ENCODE data around the gene SH3GLB2. TPM values are rescaled to one million over a fixed set of nuclear protein-coding genes. Genes with fewer than 3 reads are reported as not detected.

The SH3GLB2 gene
- polyA plus RNA-seq, 2 of the 4 experiments (the other 2 are of a cell fraction) = 28.3 to 42.6 TPM

GRCh38 chr9:129031514-129031913 lies 3.4 kb upstream of the SH3GLB2 start:
- CTCF ChIA-PET = interaction anchor here (0.6 to 1.9 kb wide), 6 partner anchors 24 to 854 kb away, joined by 3 to 7 read pairs (median 4); no protein-coding TSS in a partner anchor
- POLR2A ChIA-PET = no interaction called here

GRCh38 chr9:129030191-129030590 lies 2.1 kb upstream of the SH3GLB2 start:
- H3K9me3 ChIP-seq = no peaks in the 10 kb centered on the region
- H3K27ac ChIP-seq = no peak overlapping the region
- FAIRE-seq = no peak
- no peak for TF ChIP-seq HOXB13 (CRISPR knock-in tag; IDR thresholded peaks at IDR 0.05; ENCODE audit: low read depth)
- TF ChIP-seq ZFP36 (IDR thresholded peaks at IDR 0.05; ENCODE audit: borderline replicate concordance, partially characterized antibody) = no peak
- TF ChIP-seq SREBF2 (IDR thresholded peaks at IDR 0.05) = no peak
- no peak for TF ChIP-seq E2F6 (IDR thresholded peaks at IDR 0.05; ENCODE audit: borderline replicate concordance, low read depth)
- no peak for TF ChIP-seq BHLHE40 (IDR thresholded peaks at IDR 0.05; ENCODE audit: low read depth, low read length)
- TF ChIP-seq EP300 (IDR thresholded peaks at IDR 0.05) = no peak
- no peak for TF ChIP-seq ESRRA (IDR thresholded peaks at IDR 0.05; ENCODE audit: borderline replicate concordance, low read length)
- TF ChIP-seq MYC (IDR thresholded peaks at IDR 0.05; ENCODE audit: borderline replicate concordance, low read length) = no peak
- no peak for TF ChIP-seq KDM5A (IDR thresholded peaks at IDR 0.05)
- no peak for TF ChIP-seq HEYL (CRISPR knock-in tag; IDR thresholded peaks at IDR 0.05)
- TF ChIP-seq BCL3 (IDR thresholded peaks at IDR 0.05) = no peak
- no peak for TF ChIP-seq RFX5 (IDR thresholded peaks at IDR 0.05)
- no peak for TF ChIP-seq NFE2L2 (conservative IDR thresholded peaks at IDR 0.05; ENCODE audit: low read length)
- TF ChIP-seq CTCF (IDR thresholded peaks at IDR 0.05) = no peak
- no peak for TF ChIP-seq NPAS2 (CRISPR knock-in tag; IDR thresholded peaks at IDR 0.05; ENCODE audit: borderline replicate concordance)
- no peak for TF ChIP-seq MAZ (IDR thresholded peaks at IDR 0.05; ENCODE audit: borderline replicate concordance, low read depth, low read length)
- TF ChIP-seq CHD4 (IDR thresholded peaks at IDR 0.05; ENCODE audit: borderline replicate concordance) = no peak
- CTCF ChIA-PET = interaction anchor here (0.5 to 2.2 kb wide), 12 partner anchors 9 to 855 kb away, joined by 3 to 18 read pairs (median 4); no protein-coding TSS in a partner anchor
- DNase-seq (ENCODE audit: low read depth in 1 of 2, low spot score in 1 of 2) = no peak
- H3K4me1 ChIP-seq = peaks cover 13% of the 10 kb centered on the region
- no peak for ATAC-seq
- no peak overlapping the region for H3K4me2 ChIP-seq
- no peak overlapping the region for H3K4me3 ChIP-seq
- POLR2A ChIA-PET = no interaction called here

More at GRCh38 chr9:129031514-129031913, 3.4 kb upstream of the SH3GLB2 start:
- H3K27ac ChIP-seq = no peak overlapping the region
- peaks cover 14% of the 10 kb centered on the region for H3K4me1 ChIP-seq
- no peaks in the 10 kb centered on the region for H3K9me3 ChIP-seq
- no peak overlapping the region for H3K4me3 ChIP-seq
- ATAC-seq = no peak
- H3K4me2 ChIP-seq = no peak overlapping the region
- TF ChIP-seq EHMT2 (IDR thresholded peaks at IDR 0.05; ENCODE audit: low read depth) (no peak), PHF8 (IDR thresholded peaks at IDR 0.05; ENCODE audit: borderline replicate concordance, low read depth) (no peak), KDM1A (IDR thresholded peaks at IDR 0.05; ENCODE audit: low read depth) (no peak), NFE2L2 (conservative IDR thresholded peaks at IDR 0.05; ENCODE audit: low read length) (no peak), RARB (CRISPR knock-in tag; IDR thresholded peaks at IDR 0.05) (no peak), EHF (CRISPR knock-in tag; IDR thresholded peaks at IDR 0.05) (no peak), HOXB5 (CRISPR knock-in tag; IDR thresholded peaks at IDR 0.05) (no peak)
- DNase-seq (ENCODE audit: low read depth in 1 of 2, low spot score in 1 of 2) = no peak
- no peak for FAIRE-seq
- 69% methylated on average over 4 of the region's 4 CpGs for WGBS (ENCODE audit: missing lambda C conversion rate)
